Loucy (cell line): ENCODE data around the gene ARHGAP10.

Source experiments
- EZH2phosphoT487 ChIP-seq: fragments of 200-600 bp; IDR thresholded peaks from 2 replicates; pipeline ENCODE4 v1.6.1; 2018; ENCODE audit warnings: antibody characterized with exemption, mild to moderate bottlenecking, moderate library complexity, borderline replicate concordance
- TF ChIP-seq, protein P1 (sequence below): fragments of 200-600 bp; sonication (generic); conservative IDR thresholded peaks from 2 replicates; pipeline ENCODE4 v1.5.1; 2014; ENCODE audit warnings: mild to moderate bottlenecking, antibody characterized with exemption, low read length

DNA sequence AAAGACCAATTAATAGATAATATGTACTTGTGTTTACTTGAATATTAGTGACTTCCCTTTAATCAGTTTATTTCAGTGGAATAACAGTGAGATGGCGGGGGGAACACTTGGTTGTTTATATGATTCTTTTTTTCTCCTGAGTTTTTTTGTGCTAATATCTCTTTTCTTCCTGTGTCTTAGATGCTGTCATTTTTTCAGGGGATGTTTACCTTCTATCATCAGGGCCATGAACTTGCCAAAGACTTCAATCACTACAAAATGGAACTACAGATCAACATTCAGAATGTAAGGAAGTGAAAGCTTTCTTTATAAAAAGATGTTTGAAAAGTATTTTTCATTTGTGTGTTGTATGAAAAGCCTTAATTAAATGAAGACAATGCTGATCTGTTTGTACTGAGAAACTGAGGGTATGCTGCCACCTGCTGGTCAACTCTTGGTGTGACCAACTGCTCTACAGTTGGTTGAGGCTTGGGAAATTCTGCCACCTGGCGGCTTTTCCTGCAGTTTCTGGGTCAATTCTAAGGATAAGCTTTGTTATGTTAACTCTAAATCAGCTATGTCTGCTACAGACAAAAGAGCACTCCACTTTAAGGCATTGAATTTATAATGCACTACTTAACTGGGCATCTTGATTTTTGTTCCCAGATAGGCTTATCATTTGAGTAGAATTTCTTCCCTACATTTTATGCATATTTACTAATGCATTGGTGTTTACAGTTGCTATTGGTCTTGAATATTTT lies 134.8 kb downstream of the ARHGAP10 start:
- TF ChIP-seq, protein P1, sequence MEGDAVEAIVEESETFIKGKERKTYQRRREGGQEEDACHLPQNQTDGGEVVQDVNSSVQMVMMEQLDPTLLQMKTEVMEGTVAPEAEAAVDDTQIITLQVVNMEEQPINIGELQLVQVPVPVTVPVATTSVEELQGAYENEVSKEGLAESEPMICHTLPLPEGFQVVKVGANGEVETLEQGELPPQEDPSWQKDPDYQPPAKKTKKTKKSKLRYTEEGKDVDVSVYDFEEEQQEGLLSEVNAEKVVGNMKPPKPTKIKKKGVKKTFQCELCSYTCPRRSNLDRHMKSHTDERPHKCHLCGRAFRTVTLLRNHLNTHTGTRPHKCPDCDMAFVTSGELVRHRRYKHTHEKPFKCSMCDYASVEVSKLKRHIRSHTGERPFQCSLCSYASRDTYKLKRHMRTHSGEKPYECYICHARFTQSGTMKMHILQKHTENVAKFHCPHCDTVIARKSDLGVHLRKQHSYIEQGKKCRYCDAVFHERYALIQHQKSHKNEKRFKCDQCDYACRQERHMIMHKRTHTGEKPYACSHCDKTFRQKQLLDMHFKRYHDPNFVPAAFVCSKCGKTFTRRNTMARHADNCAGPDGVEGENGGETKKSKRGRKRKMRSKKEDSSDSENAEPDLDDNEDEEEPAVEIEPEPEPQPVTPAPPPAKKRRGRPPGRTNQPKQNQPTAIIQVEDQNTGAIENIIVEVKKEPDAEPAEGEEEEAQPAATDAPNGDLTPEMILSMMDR: peak; percentile 100
- TF ChIP-seq EZH2phosphoT487: no peak
